UCSD-AML1 (cell line): Measurements from ENCODE around the gene GALR1.
"Not testable (repeated sequence)": the region's sequence is repeated elsewhere in the genome, so short reads cannot be mapped to it uniquely, and the experiment has no call there.

ENCODE experiments used
- DNase-seq: peaks from one replicate; lab custom pipeline; 2025; ENCODE audit not compliant: unreplicated experiment; lab: John Stamatoyannopoulos, UW

Gene GALR1

DNA sequence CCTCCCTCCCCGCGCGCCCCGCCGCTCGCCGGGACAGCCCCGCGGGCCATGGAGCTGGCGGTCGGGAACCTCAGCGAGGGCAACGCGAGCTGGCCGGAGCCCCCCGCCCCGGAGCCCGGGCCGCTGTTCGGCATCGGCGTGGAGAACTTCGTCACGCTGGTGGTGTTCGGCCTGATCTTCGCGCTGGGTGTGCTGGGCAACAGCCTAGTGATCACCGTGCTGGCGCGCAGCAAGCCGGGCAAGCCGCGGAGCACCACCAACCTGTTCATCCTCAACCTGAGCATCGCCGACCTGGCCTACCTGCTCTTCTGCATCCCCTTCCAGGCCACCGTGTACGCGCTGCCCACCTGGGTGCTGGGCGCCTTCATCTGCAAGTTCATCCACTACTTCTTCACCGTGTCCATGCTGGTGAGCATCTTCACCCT, 865 bp downstream of the GALR1 start:
- no peak for DNase-seq

- no peak for DNase-seq
These were observed 1.5 kb downstream of the GALR1 start for GRCh38 chr18:77250926-77251729.

GRCh38 chr18:77251730-77252050, 2.0 kb downstream of the GALR1 start:
- DNase-seq: no peak

DNA sequence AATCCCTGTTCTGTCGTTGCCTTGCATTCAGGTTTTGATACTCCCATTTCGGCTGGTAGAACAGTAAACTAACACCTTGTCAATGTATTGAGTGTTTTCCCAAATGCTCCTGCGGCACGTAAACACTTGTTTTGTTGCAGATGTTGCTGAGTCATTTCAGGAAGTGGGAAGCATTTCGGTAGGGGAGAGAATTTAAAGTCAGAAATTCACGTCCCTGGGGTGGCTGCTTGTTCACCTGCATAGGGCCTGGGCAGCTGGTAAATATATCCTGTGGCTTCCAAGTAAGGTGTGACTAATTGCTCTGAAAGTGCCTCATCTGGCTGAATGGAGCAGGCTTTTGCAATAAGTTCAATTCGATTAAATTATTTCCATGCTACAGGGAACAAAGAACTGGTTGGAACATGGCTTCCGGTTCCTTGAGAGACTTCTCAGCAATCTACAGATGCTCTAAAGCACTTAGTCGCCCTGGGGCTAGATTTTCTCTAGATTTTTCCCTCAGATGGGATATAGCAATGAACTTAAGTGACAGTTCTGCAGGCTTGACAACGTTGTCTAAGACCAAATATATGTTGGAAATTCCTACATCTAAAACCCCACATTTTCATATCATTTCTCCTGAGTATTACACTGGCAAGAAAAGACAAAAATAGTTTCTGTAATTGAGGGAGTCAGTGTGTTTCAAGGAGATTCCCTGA, 5.2 kb downstream of the GALR1 start:
- DNase-seq: no peak

DNA sequence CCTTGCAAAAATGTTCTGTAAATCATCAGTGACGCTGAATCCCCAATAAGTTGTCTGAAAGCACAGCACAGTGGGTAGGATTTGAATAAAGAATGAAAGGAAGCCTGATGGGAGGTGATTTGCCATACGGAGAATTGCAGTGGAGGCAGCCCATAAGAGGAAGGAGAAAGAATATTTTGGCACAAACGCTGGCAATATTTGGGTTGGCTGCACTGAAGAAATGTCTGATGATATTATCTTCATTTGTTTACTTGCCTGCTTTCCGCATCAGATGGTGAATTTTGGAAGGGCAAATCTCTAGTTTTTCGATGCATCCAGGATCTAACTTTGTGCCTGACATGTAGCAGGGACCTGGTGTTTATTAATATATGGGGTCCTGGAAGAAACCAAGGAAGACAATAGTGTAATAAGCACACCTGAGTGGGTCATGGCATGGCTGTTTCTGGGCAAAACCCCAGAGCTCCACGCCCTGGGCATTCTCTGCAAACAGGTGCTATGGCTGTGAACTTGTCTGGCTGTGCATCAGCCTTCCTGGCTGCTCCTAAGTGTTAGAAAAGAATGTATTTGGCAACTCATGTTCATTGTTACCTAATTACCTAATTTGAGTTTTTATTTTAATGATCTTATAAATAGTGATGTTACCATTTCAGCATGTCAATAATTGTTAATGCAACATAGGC, 5.9 kb downstream of the GALR1 start:
- no peak for DNase-seq

DNA sequence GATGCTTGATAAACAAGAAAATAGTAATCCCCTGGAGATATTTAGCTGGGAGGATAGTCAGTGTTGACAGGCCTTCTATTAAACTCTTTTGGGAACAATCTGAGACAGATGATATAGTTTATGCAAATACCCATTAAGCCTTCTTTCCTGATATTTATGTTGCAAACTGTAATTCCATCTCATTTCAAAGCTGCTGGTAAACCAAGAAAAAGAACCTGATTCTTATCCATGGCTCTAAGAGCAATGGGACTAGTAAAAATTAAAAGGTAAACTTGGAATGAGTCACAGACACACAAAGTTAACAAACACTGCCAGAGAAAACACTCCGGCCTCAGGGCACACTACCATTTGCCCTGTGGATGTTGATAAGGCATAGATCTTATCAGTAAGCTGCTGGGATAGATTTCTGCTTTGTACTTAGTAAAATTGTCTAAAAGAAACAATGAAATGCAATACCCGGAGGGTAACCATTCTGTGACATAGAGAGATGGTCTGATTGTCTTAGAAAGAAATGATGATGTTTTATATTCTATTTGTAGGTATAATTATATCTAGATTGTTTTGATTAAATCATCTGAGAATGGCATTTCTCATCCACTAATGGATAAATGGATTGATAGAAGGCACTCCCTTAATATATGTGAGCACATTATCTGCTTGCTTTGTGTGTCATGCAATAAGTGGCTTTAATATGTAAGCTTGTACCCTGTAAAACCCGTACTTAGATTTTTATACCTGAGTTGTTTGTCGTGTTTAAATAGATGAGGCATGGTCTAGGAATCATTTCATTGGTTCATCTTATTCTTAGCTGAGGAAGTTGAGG, 13.2 kb downstream of the GALR1 start:
- no peak for DNase-seq

DNA sequence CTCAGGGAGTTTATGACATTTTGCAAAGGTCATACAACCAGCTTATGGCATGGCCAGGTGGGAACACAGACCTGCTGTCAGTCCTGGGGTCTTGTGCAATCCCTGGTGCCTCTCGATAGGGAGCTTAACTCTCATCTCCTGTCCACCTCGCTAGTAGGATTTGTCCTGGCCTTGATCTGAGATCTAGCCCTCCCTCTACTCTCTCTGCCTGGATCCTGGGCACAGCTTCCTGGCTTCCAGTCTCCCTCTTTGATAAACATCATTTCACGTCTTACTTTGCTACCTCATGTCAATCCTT, 13.8 kb downstream of the GALR1 start:
- DNase-seq: no peak

- DNase-seq: no peak
These were observed 18.3 kb downstream of the GALR1 start for GRCh38 chr18:77267969-77268368.

DNA sequence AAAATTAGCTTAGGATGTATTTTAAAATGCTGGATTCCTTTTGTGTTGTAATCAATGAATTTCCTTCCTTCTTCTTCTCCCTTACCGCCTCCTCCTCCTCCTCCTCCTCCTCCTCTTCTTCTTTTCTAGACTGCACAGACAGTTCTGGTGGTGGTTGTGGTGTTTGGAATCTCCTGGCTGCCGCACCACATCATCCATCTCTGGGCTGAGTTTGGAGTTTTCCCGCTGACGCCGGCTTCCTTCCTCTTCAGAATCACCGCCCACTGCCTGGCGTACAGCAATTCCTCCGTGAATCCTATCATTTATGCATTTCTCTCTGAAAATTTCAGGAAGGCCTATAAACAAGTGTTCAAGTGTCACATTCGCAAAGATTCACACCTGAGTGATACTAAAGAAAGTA, 18.8 kb downstream of the GALR1 start:
- DNase-seq: no peak

DNA sequence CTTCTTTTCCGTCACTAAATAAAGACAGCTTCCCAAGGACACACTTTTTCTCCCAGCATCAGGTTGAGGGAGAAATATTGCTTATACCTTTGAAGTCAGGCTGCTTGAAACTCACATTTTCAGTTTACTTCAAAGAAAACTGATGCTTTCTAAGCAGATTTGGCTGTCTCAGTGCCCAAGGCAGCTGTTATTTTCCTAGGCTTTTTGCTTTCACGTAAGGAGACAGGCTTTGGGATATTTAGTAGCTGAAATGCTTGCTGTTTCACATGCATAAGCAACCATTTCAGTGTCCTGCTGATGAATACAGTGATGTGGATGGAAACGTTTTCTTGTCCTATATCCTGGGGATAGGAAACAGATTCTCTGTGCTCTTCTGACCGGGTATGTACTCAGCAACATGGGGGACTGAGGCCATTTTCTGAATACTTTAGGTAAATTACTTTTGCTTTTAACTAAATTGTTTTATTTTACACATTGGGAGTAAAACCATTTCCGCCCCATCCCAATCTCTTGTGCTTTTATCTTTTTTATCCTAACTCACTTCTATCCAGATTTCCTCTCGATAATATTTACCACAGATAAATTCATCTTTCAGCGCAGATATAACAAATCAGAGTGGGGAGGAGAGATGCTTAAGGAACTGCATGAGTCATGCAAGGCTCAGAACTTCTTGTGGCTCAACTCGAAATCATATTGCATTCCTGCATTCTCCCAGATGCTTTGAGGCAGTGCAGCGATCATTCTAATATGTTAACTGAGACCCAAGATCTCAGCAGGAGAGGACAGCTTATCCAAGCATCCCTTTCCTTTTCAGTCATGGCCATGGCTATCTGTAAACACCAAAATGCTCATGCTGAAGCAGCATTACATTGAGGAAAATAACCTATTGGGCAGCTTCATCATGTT, 22.2 kb downstream of the GALR1 start:
- DNase-seq: no peak

- not testable (repeated sequence) for DNase-seq
These were observed 41.2 kb downstream of the GALR1 start for GRCh38 chr18:77290841-77291240.

DNA sequence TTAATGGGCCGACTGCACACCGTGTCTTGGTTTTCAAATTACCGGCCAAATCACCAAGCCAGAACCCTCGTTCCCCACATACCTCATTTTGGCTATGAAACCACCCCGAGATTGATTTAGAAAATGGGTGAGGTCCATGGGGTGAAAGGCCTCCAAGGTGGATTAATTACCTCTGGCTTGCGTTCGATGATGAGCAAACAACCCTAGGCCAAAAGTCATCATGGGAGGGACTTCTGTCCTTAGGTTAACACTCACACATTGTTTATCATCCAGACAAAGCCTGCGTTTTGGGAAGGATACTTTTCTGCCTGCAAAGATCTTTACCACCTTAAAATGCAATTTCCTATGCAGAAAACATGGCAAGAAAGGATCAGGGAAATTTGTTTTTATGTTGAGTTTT, 48.5 kb downstream of the GALR1 start:
- no peak for DNase-seq

- no peak for DNase-seq
These were observed 50.1 kb downstream of the GALR1 start for GRCh38 chr18:77299706-77300105.

GRCh38 chr18:77300579-77300978, 50.9 kb downstream of the GALR1 start:
- DNase-seq: no peak

- no peak for DNase-seq
These were observed 54.6 kb downstream of the GALR1 start for GRCh38 chr18:77304268-77304667.

DNA sequence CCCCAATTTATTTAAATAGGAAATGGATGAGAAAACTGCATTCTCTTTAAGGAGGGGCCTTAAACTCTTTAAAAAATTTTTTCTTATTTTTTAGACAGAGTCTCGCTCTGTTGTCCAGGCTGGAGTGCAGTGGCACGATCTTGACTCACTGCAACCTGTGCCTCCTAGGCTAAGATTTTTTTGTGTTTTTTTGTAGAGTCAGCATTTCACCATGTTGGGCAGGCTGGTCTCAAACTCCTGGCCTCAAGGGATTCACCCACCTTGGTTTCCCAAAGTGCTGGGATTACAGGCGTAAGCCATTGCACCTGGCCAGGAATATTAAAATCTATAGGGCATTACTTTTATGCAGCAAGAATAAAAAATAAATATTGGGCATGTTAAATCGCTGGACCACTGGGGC, 56.0 kb downstream of the GALR1 start:
- DNase-seq: no peak

GRCh38 chr18:77308216-77308615, 58.6 kb downstream of the GALR1 start:
- no peak for DNase-seq

DNA sequence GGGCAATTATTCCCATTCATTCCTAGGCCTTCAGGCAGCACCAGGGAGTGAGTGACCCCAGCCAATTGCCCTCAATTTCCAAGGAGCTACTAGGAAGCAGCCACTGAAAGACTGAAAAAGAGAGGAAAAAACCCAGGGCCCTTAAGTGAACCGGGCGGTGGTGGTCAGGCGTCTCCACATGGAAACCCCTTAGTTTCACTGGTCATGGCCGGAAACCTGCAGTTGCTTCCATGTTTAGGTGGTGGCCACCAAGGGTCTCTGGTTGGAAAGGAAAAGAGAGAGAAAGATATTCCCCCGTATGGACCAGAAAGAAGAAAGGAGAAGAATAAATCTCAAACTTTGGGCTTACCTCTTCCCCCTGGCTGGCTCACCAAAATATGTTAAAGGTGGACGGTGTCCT, 64.9 kb downstream of the GALR1 start:
- no peak for DNase-seq

- no peak for DNase-seq
These were observed 65.3 kb downstream of the GALR1 start for GRCh38 chr18:77314952-77315351.

DNA sequence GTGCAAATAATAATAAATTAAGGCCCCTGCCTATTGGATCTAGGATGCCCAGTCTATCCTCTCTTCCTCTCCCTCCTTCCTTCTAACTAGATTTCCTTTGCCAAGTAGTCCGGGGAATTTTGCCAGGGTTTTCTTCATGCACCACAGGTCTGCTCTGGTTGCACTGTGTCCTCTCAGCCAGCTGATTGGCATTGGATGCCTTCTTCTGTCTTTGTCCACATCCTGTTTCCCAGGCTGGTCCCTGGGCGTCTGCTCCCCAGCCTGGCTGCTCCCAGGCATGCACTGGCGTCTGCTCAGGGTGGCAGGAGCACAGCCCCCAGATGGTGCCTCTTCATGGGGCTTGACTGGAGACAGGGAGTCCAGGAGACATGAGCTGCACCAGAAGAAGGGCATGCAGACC, 66.4 kb downstream of the GALR1 start:
- no peak for DNase-seq

DNA sequence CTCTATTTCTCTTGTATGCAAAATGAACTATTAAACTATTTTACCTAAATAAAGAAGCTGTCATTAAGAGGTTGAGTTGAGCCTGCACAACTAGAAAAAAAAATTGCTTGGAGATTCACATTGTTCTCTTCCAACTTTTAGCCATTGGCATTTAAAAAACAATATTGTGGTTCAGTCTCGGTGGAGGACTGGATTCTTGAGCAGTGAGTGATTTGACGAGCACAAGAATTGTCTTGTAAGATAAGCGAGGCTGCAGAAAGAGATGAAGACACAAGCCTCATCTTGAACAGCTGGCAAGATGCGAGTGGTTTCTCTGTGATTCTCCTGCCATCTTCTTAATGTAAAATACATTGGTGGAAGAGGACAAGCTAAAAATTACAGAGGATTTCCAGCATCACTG, 67.0 kb downstream of the GALR1 start:
- DNase-seq: no peak
